IPS-18a (cell line): ENCODE results near the gene TMC8.
"Not testable (repeated sequence)": the region's sequence is repeated elsewhere in the genome, so short reads cannot be mapped to it uniquely, and the experiment has no call there.

Source experiments
- H3K27ac ChIP-seq: one replicate; pipeline ENCODE4 v1.5.1; 2013; ENCODE audit warnings: low read length
- H3K27me3 ChIP-seq: one replicate; pipeline ENCODE4 v1.6.1; 2013; ENCODE audit warnings: mild to moderate bottlenecking, low read length; ENCODE audit not compliant: control insufficient read depth, insufficient read depth
- H3K36me3 ChIP-seq: one replicate; pipeline ENCODE4 v1.6.1; 2013; ENCODE audit warnings: low read depth, low read length; ENCODE audit not compliant: control insufficient read depth
- H3K4me1 ChIP-seq: one replicate; pipeline ENCODE4 v1.6.1; 2013; ENCODE audit warnings: low read depth, low read length; ENCODE audit not compliant: control insufficient read depth
- H3K4me3 ChIP-seq: one replicate; pipeline ENCODE4 v1.5.1; 2013; ENCODE audit warnings: low read length
- H3K9ac ChIP-seq: one replicate; pipeline ENCODE4 v1.6.1; 2013; ENCODE audit warnings: mild to moderate bottlenecking, low read length, moderate library complexity
- H3K9me3 ChIP-seq: one replicate; pipeline ENCODE4 v1.6.1; 2013; ENCODE audit warnings: low read depth, low read length; ENCODE audit not compliant: control insufficient read depth

The TMC8 gene

GRCh38 chr17:78111016-78111726, 19.4 kb upstream of the TMC8 start:
- Histone ChIP-seq H3K36me3 (no peaks in the 10 kb centered on the region), H3K4me1 (no peaks in the 10 kb centered on the region)

GRCh38 chr17:78111727-78112517, 18.6 kb upstream of the TMC8 start:
- Histone ChIP-seq H3K9ac (no peak overlapping the region), H3K36me3 (no peaks in the 10 kb centered on the region), H3K4me3 (no peak overlapping the region), H3K27me3 (no peaks in the 10 kb centered on the region), H3K9me3 (no peaks in the 10 kb centered on the region), H3K27ac (no peak overlapping the region), H3K4me1 (no peaks in the 10 kb centered on the region)

More at GRCh38 chr17:78111016-78111726, 19.4 kb upstream of the TMC8 start:
- no peak overlapping the region for H3K9ac ChIP-seq
- no peaks in the 10 kb centered on the region for H3K9me3 ChIP-seq
- H3K27me3 ChIP-seq = no peaks in the 10 kb centered on the region
- no peak overlapping the region for H3K4me3 ChIP-seq
- H3K27ac ChIP-seq = no peak overlapping the region

- H3K4me3 ChIP-seq = no peak overlapping the region
- no peak overlapping the region for H3K9ac ChIP-seq
- no peaks in the 10 kb centered on the region for H3K9me3 ChIP-seq
- H3K27ac ChIP-seq = no peak overlapping the region
- no peaks in the 10 kb centered on the region for H3K4me1 ChIP-seq
- H3K36me3 ChIP-seq = no peaks in the 10 kb centered on the region
- no peaks in the 10 kb centered on the region for H3K27me3 ChIP-seq
These were observed 17.8 kb upstream of the TMC8 start for GRCh38 chr17:78112518-78113471.

- Histone ChIP-seq H3K9ac (no peak overlapping the region), H3K9me3 (no peaks in the 10 kb centered on the region), H3K4me1 (no peaks in the 10 kb centered on the region), H3K27ac (no peak overlapping the region), H3K27me3 (no peaks in the 10 kb centered on the region), H3K4me3 (no peak overlapping the region), H3K36me3 (no peaks in the 10 kb centered on the region)
These were observed 16.5 kb upstream of the TMC8 start for GRCh38 chr17:78113804-78114785.

GRCh38 chr17:78114831-78115723, 15.5 kb upstream of the TMC8 start:
- no peaks in the 10 kb centered on the region for H3K36me3 ChIP-seq

GRCh38 chr17:78115803-78116202, 14.8 kb upstream of the TMC8 start:
- not testable (repeated sequence) for H3K9ac ChIP-seq, H3K27ac ChIP-seq, H3K9me3 ChIP-seq, H3K4me1 ChIP-seq, H3K36me3 ChIP-seq, H3K4me3 ChIP-seq, H3K27me3 ChIP-seq

More at GRCh38 chr17:78114831-78115723, 15.5 kb upstream of the TMC8 start:
- Histone ChIP-seq H3K4me1 (no peaks in the 10 kb centered on the region), H3K4me3 (no peak overlapping the region), H3K9ac (no peak overlapping the region), H3K27me3 (no peaks in the 10 kb centered on the region), H3K9me3 (no peaks in the 10 kb centered on the region), H3K27ac (no peak overlapping the region)

- Histone ChIP-seq H3K9me3 (no peaks in the 10 kb centered on the region), H3K4me3 (no peak overlapping the region), H3K4me1 (no peaks in the 10 kb centered on the region), H3K27me3 (no peaks in the 10 kb centered on the region), H3K27ac (no peak overlapping the region), H3K9ac (no peak overlapping the region), H3K36me3 (no peaks in the 10 kb centered on the region)
These were observed 14.2 kb upstream of the TMC8 start for GRCh38 chr17:78116411-78116810.

GRCh38 chr17:78117027-78117981, 13.3 kb upstream of the TMC8 start:
- H3K4me3 ChIP-seq = no peak overlapping the region
- H3K4me1 ChIP-seq = no peaks in the 10 kb centered on the region
- H3K36me3 ChIP-seq = no peaks in the 10 kb centered on the region
- no peaks in the 10 kb centered on the region for H3K27me3 ChIP-seq
- no peaks in the 10 kb centered on the region for H3K9me3 ChIP-seq
- H3K9ac ChIP-seq = no peak overlapping the region
- H3K27ac ChIP-seq = no peak overlapping the region

- Histone ChIP-seq H3K4me1 (no peaks in the 10 kb centered on the region), H3K36me3 (peaks cover 10% of the 10 kb centered on the region), H3K27ac (no peak overlapping the region), H3K4me3 (no peak overlapping the region), H3K9ac (no peak overlapping the region), H3K9me3 (no peaks in the 10 kb centered on the region), H3K27me3 (no peaks in the 10 kb centered on the region)
These were observed 11.8 kb upstream of the TMC8 start for GRCh38 chr17:78118801-78119241.
